K562 (cell line): ENCODE data around the gene FEN1. TPM values are rescaled to one million over a fixed set of nuclear protein-coding genes. Genes with fewer than 3 reads are reported as not detected.

ENCODE experiments used
- ATAC-seq: fragments of 200-7000 bp; cut with Tn5 transposase; 3 replicates; pipeline ENCODE4 v1.9.1; 2020; ENCODE audit warnings: moderate library complexity
- BruUV-seq: library from RNA; stranded (reverse); fragments of 400-500 nt; replicated peaks from 2 replicates; lab custom pipeline; 2021; lab: Mats Ljungman, UMichigan
- CTCF ChIA-PET: fragments of 300-600 bp; formaldehyde crosslinking; extraction: SDS; loops from one replicate; lab custom pipeline; 2021; ENCODE audit warnings: low intra/inter-chr PET ratio; lab: Yijun Ruan, JAX
- POLR2A ChIA-PET: fragments of 300-600, 350-650 bp; sonication (Branson Sonifier 250); formaldehyde crosslinking; extraction: SDS; loops from one replicate; lab custom pipeline; 2021; ENCODE audit warnings: antibody characterized with exemption, inconsistent platforms; lab: Yijun Ruan, JAX
- DNase-seq, 4 experiments: peaks; one replicate each; pipeline versions ENCODE4 v3.0.0 to v3.0.0-alpha.2; 2011 to 2018; ENCODE audit warnings: low spot score in 3 of 4, mixed read lengths in 3 of 4; ENCODE audit errors: extremely low read depth in 1 of 4
- FAIRE-seq: peaks from 2 replicates; lab custom pipeline; 2011; peaks lifted over from hg19 to GRCh38; lab: Jason Lieb, UNC
- H2AFZ ChIP-seq: 2 replicates; pipeline ENCODE4 v1.6.0; 2011; ENCODE audit warnings: low read depth, low read length, control low read depth, inconsistent platforms
- H3K27ac ChIP-seq: fragments of 200-600 bp; 3 replicates; pipeline ENCODE4 v1.8.0; 2011; ENCODE audit warnings: low read depth, mild to moderate bottlenecking, control low read depth, inconsistent platforms, low read length, moderate library complexity, mixed read lengths; ENCODE audit errors: extremely low read depth
- H3K27me3 ChIP-seq, 2 experiments: fragments of 300-600 bp in 1 of 2; 2 replicates in 1 of 2; 3 replicates in 1 of 2; pipeline versions ENCODE4 v1.6.0 to v1.8.0; 2011; ENCODE audit warnings: inconsistent platforms in 2 of 2, low read length in 2 of 2, mild to moderate bottlenecking in 1 of 2, mixed read lengths in 1 of 2, moderate library complexity in 1 of 2; ENCODE audit not compliant: control insufficient read depth in 2 of 2, insufficient read depth in 2 of 2
- H3K36me3 ChIP-seq: fragments of 300-600 bp; 3 replicates; pipeline ENCODE4 v1.8.0; 2011; ENCODE audit warnings: mild to moderate bottlenecking, low read length, inconsistent platforms; ENCODE audit not compliant: control insufficient read depth, insufficient read depth
- H3K4me1 ChIP-seq, 2 experiments: fragments of 200-600 bp in 1 of 2; replicated peaks in 1 of 2; 2 replicates in 1 of 2; 3 replicates in 1 of 2; pipeline versions ENCODE4 v1.5.1 to v1.8.0; 2011; ENCODE audit warnings: inconsistent platforms in 2 of 2, low read length in 2 of 2, mild to moderate bottlenecking in 1 of 2, mixed read lengths in 1 of 2, moderate library complexity in 1 of 2; ENCODE audit not compliant: control insufficient read depth in 2 of 2, insufficient read depth in 2 of 2
- H3K4me2 ChIP-seq: 2 replicates; pipeline ENCODE4 v1.6.1; 2011; ENCODE audit warnings: low read length, control low read depth, inconsistent platforms, mixed read lengths; ENCODE audit not compliant: insufficient read depth
- H3K4me3 ChIP-seq: fragments of 200-600 bp; sonication (generic), shearing (Covaris generic); 2 replicates; pipeline ENCODE4 v1.5.1; 2016; ENCODE audit warnings: control low read depth, inconsistent platforms
- H3K79me2 ChIP-seq: fragments of 200-600 bp; 3 replicates; pipeline ENCODE4 v1.8.0; 2011; ENCODE audit warnings: low read length, inconsistent platforms; ENCODE audit not compliant: control insufficient read depth, insufficient read depth
- H3K9ac ChIP-seq, 2 experiments: 2 replicates each; pipeline versions ENCODE4 v1.6.0 to v1.6.1; 2011; ENCODE audit warnings: low read depth in 2 of 2, low read length in 2 of 2, control low read depth in 1 of 2, inconsistent platforms in 1 of 2, mild to moderate bottlenecking in 1 of 2, mixed read lengths in 1 of 2; ENCODE audit not compliant: insufficient read depth in 1 of 2
- H3K9me1 ChIP-seq: one replicate; pipeline ENCODE4 v1.6.0; 2011; ENCODE audit warnings: inconsistent platforms, mild to moderate bottlenecking, low read length, moderate library complexity; ENCODE audit not compliant: control insufficient read depth, insufficient read depth
- H3K9me3 ChIP-seq: replicated peaks from 2 replicates; pipeline ENCODE4 v1.5.1; 2011; ENCODE audit warnings: low read depth, low read length, inconsistent platforms; ENCODE audit not compliant: control insufficient read depth, insufficient read depth
- H4K20me1 ChIP-seq: replicated peaks from 2 replicates; pipeline ENCODE4 v1.6.1; 2011; ENCODE audit warnings: low read length, inconsistent platforms, mixed read lengths; ENCODE audit not compliant: control insufficient read depth, insufficient read depth
- EZH2 ChIP-seq: IDR thresholded peaks from 2 replicates; pipeline ENCODE4 v1.6.1; 2012; ENCODE audit warnings: low read depth, mild to moderate bottlenecking, inconsistent platforms, low read length, borderline replicate concordance
- GABPB2 ChIP-seq: fragments of 250-450 bp; sonication (Bioruptor Pico); conservative IDR thresholded peaks from 2 replicates; pipeline ENCODE4 v1.5.1; 2021; ENCODE audit warnings: mild to moderate bottlenecking
- JUNB ChIP-seq: fragments of 450-650 bp; formaldehyde crosslinking; conservative IDR thresholded peaks from 2 replicates; pipeline ENCODE4 v1.4.0; 2020; ENCODE audit warnings: mild to moderate bottlenecking
- MTA2 ChIP-seq: fragments of 450-650 bp; IDR thresholded peaks from 2 replicates; pipeline ENCODE4 v1.6.1; 2016; ENCODE audit warnings: low read depth
- NCOA2 ChIP-seq, 2 experiments: fragments of 450-650 bp; IDR thresholded peaks; 2 replicates each; pipeline ENCODE4 v1.6.1; 2018; ENCODE audit warnings: mild to moderate bottlenecking in 2 of 2, moderate library complexity in 1 of 2; ENCODE audit not compliant: partially characterized antibody in 2 of 2
- NFIC ChIP-seq: fragments of 450-650 bp; IDR thresholded peaks from 2 replicates; pipeline ENCODE4 v1.6.1; 2017; ENCODE audit warnings: mild to moderate bottlenecking, inconsistent platforms
- SMARCC2 ChIP-seq: fragments of 450-650 bp; IDR thresholded peaks from 2 replicates; pipeline ENCODE4 v1.6.1; 2017; ENCODE audit warnings: antibody characterized with exemption, moderate library complexity, mild to moderate bottlenecking, low read depth
- ZBTB49 ChIP-seq: sonication (generic); formaldehyde crosslinking; IDR thresholded peaks from 2 replicates; pipeline ENCODE4 v1.8.0; 2022; ENCODE audit warnings: missing genetic modification reagents, mild to moderate bottlenecking, borderline replicate concordance
- ZNF511 ChIP-seq: sonication (generic); formaldehyde crosslinking; IDR thresholded peaks from 2 replicates; pipeline ENCODE4 v1.8.0; 2022; ENCODE audit warnings: mild to moderate bottlenecking, missing genetic modification reagents
- ZNF79 ChIP-seq: fragments of 250-450 bp; sonication (Bioruptor Pico); IDR thresholded peaks from 2 replicates; pipeline ENCODE4 v1.4.0; 2020; ENCODE audit warnings: low read depth, mild to moderate bottlenecking, moderate library complexity
- WGBS: fragments of 100-300 bp; shearing (Covaris generic); methylation state at CpG from one replicate; pipeline ENCODE4 v1.1.6; 2016; ENCODE audit warnings: low coverage, mixed read lengths; ENCODE audit not compliant: insufficient coverage; ENCODE audit errors: missing lambda C conversion rate; 5-methylcytosine and 5-hydroxymethylcytosine counted together
- in situ Hi-C: fragments of 300-500 bp; cut with MboI; formaldehyde crosslinking; loops from 4 replicates; pipeline ENCODE4 v1.15.0; 2018; ENCODE audit warnings: inconsistent platforms, mixed read lengths
- intact Hi-C: fragments of 100-400 bp; cut with micrococcal nuclease; formaldehyde crosslinking; loops from 2 replicates; pipeline ENCODE4 v1.14.2; 2022
- polyA plus RNA-seq, 8 experiments: library from polyadenylated mRNA; depleted of rRNA in 4 of 8; stranded (reverse) in 5 of 8; unstranded in 3 of 8; fragments of >200 nt; fragmentation: Nextera tagmentation in 2 of 8; fragmentation: Illumina TruSeq in 1 of 8; extraction: Ambion mirVana in 2 of 8; extraction: Trizol in 1 of 8; gene quantifications; 2 replicates each; pipeline versions ENCODE4 v1.2.1 to v1.2.3, GENCODE V29; 2011 to 2014; ENCODE audit warnings: inconsistent platforms in 1 of 8, missing spikeins in 1 of 8
- total RNA-seq, 7 experiments: library from RNA; depleted of rRNA in 6 of 7; stranded (reverse); fragments of >200 nt in 6 of 7; fragmentation: Illumina TruSeq in 2 of 7; extraction: Trizol in 2 of 7; gene quantifications; 2 replicates each; pipeline versions ENCODE4 v1.2.1 to v1.2.3, GENCODE V29; 2011 to 2021; ENCODE audit warnings: low replicate concordance in 1 of 7

The FEN1 gene
- total and polyA plus RNA-seq, 9 of the 15 experiments (the other 6 are each of a cell fraction or from before 2014, with no cell fraction given), result 58.1 to 156 (median 137) TPM

GRCh38 chr11:61761440-61762222, 31.1 kb upstream of the FEN1 start:
- H3K4me3 ChIP-seq, result no peak overlapping the region
- WGBS, result 65% methylated on average over 11 of the region's 11 CpGs
- POLR2A ChIA-PET, result interaction anchor here (1.2 kb wide), 1 partner anchor 12 kb away, joined by 4 read pairs; no protein-coding TSS in a partner anchor
- H3K79me2 ChIP-seq, result peaks cover 17% of the 10 kb centered on the region; the same call in 1 of the 3 replicates
- no peak overlapping the region for H2AFZ ChIP-seq
- in situ Hi-C loops (no loop called here), intact Hi-C loops (no loop called here)
- CTCF ChIA-PET, result no interaction called here
- no peaks in the 10 kb centered on the region for H3K9me1 ChIP-seq
- 0 out of 3 replicates have a peak, but pooled peaks cover 3% of the 10 kb centered on the region for H3K36me3 ChIP-seq
- H3K27ac ChIP-seq, result no peak overlapping the region
- H3K9me3 ChIP-seq, result no peaks in the 10 kb centered on the region
- BruUV-seq, result no TSS peak
- H3K4me1 ChIP-seq, result peaks cover 19 to 74% of the 10 kb centered on the region in 2 experiments; a peak in 4 of 5 replicates
- ATAC-seq (no peak), FAIRE-seq (no peak), DNase-seq (no peak)
- H3K27me3 ChIP-seq, result no peaks in the 10 kb centered on the region
- H3K9ac ChIP-seq, result peak overlapping the region in 1 of 2 experiments; percentile 50; a peak in 1 of 4 replicates
- no peak overlapping the region for H3K4me2 ChIP-seq
- H4K20me1 ChIP-seq, result 0 out of 2 replicates have a peak, but pooled peaks cover 6% of the 10 kb centered on the region
- no peak for TF ChIP-seq NCOA2 (IDR thresholded peaks at IDR 0.05; ENCODE audit: partially characterized antibody in 2 of 2)
- no peak for TF ChIP-seq SMARCC2
- no peak for TF ChIP-seq NFIC
- TF ChIP-seq ZNF79, result no peak
- no peak for TF ChIP-seq ZBTB49 (CRISPR knock-in tag)
- no peak for TF ChIP-seq JUNB
- no peak for TF ChIP-seq MTA2
- TF ChIP-seq EZH2, result no peak
- TF ChIP-seq ZNF511, result no peak
- no peak for TF ChIP-seq GABPB2
